ENCODE measurements around the gene CHIA.

CHIA gene

DNA sequence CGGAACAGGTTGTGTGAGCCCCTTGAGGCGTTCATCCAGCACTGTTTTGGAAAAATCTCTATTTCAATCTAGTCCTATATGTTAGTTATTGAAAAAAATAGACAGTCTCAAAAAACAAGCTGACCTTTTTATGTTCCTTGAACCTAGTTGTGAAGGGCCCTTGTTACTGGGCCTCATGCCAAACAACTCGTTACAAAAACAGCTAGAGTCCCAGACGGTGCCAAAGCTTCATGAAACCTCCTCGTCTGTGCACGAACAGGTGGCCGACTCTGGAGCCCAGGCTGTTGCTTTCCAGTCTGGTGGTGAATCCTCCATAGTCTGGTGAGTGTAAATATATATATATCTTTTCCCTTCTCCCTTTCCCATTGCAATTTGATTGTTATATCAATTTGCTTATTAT is at the start of gene CHIA:
TSS of gene CHIA (plus strand) at position 222 of the 400 bp plus-strand sequence. CDS start 19,617 bp downstream, outside the sequence.
- TF ChIP-seq, protein P1, sequence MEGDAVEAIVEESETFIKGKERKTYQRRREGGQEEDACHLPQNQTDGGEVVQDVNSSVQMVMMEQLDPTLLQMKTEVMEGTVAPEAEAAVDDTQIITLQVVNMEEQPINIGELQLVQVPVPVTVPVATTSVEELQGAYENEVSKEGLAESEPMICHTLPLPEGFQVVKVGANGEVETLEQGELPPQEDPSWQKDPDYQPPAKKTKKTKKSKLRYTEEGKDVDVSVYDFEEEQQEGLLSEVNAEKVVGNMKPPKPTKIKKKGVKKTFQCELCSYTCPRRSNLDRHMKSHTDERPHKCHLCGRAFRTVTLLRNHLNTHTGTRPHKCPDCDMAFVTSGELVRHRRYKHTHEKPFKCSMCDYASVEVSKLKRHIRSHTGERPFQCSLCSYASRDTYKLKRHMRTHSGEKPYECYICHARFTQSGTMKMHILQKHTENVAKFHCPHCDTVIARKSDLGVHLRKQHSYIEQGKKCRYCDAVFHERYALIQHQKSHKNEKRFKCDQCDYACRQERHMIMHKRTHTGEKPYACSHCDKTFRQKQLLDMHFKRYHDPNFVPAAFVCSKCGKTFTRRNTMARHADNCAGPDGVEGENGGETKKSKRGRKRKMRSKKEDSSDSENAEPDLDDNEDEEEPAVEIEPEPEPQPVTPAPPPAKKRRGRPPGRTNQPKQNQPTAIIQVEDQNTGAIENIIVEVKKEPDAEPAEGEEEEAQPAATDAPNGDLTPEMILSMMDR (IDR thresholded peaks at IDR 0.05; ENCODE audit: borderline replicate concordance, extremely low read depth, low read length, poor library complexity, severe bottlenecking), result no peak
- TF ChIP-seq EZH2 (IDR thresholded peaks at IDR 0.05; ENCODE audit: borderline replicate concordance, low read depth, low read length, severe bottlenecking), result no peak
- no peak within 1 kb of the TSS for H3K4me2 ChIP-seq (ENCODE audit: insufficient read depth, low read length)
- no peaks in the 10 kb centered on the region for H3K27me3 ChIP-seq (ENCODE audit: insufficient read depth, low read length, poor library complexity)
- H3K9ac ChIP-seq (ENCODE audit: low read depth, low read length), result no peak within 1 kb of the TSS
- H3K79me2 ChIP-seq (ENCODE audit: insufficient read depth, low read length), result no peaks in the 10 kb centered on the region
- no peaks in the 10 kb centered on the region for H3K36me3 ChIP-seq (ENCODE audit: insufficient read depth, low read length)
- H3K9me3 ChIP-seq (ENCODE audit: insufficient read depth, low read length, severe bottlenecking), result no peaks in the 10 kb centered on the region
- no peak within 1 kb of the TSS for H2AFZ ChIP-seq (ENCODE audit: low read depth, low read length)
- ATAC-seq (ENCODE audit: insufficient read depth, low read depth), result no peak
- DNase-seq, result no peak
- H3K27ac ChIP-seq (ENCODE audit: low read length), result no peak within 1 kb of the TSS
- no peaks in the 10 kb centered on the region for H4K20me1 ChIP-seq (ENCODE audit: insufficient read depth, low read length)
- H3K4me3 ChIP-seq (ENCODE audit: low read depth in 1 of 2, low read length in 2 of 2), result no peak within 1 kb of the TSS
- H3K4me1 ChIP-seq (ENCODE audit: insufficient read depth, low read length), result peaks cover 22% of the 10 kb centered on the region

DNA sequence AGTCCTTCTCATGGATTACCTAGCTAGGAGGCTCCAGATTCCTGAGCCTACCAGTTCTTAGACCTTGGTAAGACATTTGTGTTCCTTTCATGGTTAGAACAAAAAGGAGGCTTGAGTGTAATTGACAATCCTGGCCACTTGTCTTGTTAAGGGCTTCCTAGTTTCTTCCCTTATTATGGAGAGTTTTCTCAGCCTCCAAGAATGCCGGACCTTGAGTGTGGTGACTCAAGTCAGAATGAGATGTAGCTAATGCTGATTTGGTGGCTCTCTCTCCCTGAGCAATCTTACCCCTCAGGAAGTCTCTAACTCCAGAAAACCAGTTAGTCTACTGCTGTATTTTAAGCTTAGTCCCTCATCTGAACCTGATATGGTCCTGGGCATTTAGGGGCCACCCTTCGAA is 48.9 kb upstream of the CHIA start:
- Histone ChIP-seq H3K79me2 (ENCODE audit: insufficient read depth, low read length) (no peaks in the 10 kb centered on the region), H3K9ac (ENCODE audit: low read depth, low read length) (no peak overlapping the region), H2AFZ (ENCODE audit: low read depth, low read length) (no peak overlapping the region), H3K4me2 (ENCODE audit: insufficient read depth, low read length) (no peak overlapping the region), H3K27me3 (ENCODE audit: insufficient read depth, low read length, poor library complexity) (no peaks in the 10 kb centered on the region), H3K4me1 (ENCODE audit: insufficient read depth, low read length) (no peaks in the 10 kb centered on the region), H3K9me3 (ENCODE audit: insufficient read depth, low read length, severe bottlenecking) (no peaks in the 10 kb centered on the region), H3K36me3 (ENCODE audit: insufficient read depth, low read length) (peaks cover 81% of the 10 kb centered on the region), H4K20me1 (ENCODE audit: insufficient read depth, low read length) (no peaks in the 10 kb centered on the region), H3K27ac (ENCODE audit: low read length) (no peak overlapping the region), H3K4me3 (ENCODE audit: low read depth in 1 of 2, low read length in 2 of 2) (no peak overlapping the region)
- no peak for TF ChIP-seq EZH2 (IDR thresholded peaks at IDR 0.05; ENCODE audit: borderline replicate concordance, low read depth, low read length, severe bottlenecking)
- TF ChIP-seq, protein P1 (IDR thresholded peaks at IDR 0.05; ENCODE audit: borderline replicate concordance, extremely low read depth, low read length, poor library complexity, severe bottlenecking), result no peak
- ATAC-seq (ENCODE audit: insufficient read depth, low read depth) (no peak), DNase-seq (no peak)

DNA sequence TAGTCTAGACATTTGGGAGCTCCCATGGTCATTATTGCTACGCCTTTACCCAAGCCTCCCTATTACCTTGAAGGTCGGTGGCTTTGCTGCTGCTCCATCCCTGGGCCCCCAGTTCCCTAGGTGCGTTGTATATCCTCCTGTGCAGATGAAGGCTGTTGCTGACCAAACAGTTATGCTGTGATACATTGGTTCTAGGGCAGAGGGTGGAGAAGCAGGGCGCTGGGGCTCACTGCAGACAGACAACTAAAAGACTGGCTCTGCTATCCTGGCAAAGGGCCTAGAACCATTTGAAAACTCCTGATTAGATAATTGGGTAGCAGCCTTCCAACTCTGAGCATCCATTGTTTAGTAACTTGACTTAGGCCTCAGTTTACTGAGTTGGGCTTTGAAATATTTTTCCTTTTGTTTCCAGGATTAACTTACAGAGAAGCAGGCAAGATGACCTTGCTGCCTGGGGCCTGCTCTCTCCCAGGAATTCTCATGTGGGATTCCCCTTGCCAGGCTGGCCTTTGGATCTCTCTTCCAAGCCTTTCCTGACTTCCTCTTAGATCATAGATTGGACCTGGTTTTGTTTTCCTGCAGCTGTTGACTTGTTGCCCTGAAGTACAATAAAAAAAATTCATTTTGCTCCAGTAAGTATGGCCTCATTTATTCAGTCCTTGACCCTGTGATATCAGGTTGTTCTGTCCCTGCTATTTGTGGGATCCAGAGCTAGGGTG is 47.7 kb upstream of the CHIA start:
- Histone ChIP-seq H3K9me3 (ENCODE audit: insufficient read depth, low read length, severe bottlenecking) (no peaks in the 10 kb centered on the region), H3K79me2 (ENCODE audit: insufficient read depth, low read length) (no peaks in the 10 kb centered on the region), H3K36me3 (ENCODE audit: insufficient read depth, low read length) (peaks cover 69% of the 10 kb centered on the region), H3K4me3 (ENCODE audit: low read depth in 1 of 2, low read length in 2 of 2) (no peak overlapping the region), H3K27me3 (ENCODE audit: insufficient read depth, low read length, poor library complexity) (no peaks in the 10 kb centered on the region), H3K27ac (ENCODE audit: low read length) (no peak overlapping the region), H4K20me1 (ENCODE audit: insufficient read depth, low read length) (no peaks in the 10 kb centered on the region), H2AFZ (ENCODE audit: low read depth, low read length) (no peak overlapping the region), H3K9ac (ENCODE audit: low read depth, low read length) (no peak overlapping the region), H3K4me1 (ENCODE audit: insufficient read depth, low read length) (no peaks in the 10 kb centered on the region), H3K4me2 (ENCODE audit: insufficient read depth, low read length) (no peak overlapping the region)
- DNase-seq, result no peak
- no peak for ATAC-seq (ENCODE audit: insufficient read depth, low read depth)
- TF ChIP-seq, protein P1 (IDR thresholded peaks at IDR 0.05; ENCODE audit: borderline replicate concordance, extremely low read depth, low read length, poor library complexity, severe bottlenecking), result no peak
- TF ChIP-seq EZH2 (IDR thresholded peaks at IDR 0.05; ENCODE audit: borderline replicate concordance, low read depth, low read length, severe bottlenecking), result no peak
